Activated CD8-positive, alpha-beta T cell treated with anti-CD3 and anti-CD28 coated beads for 36 hours (primary cell): ENCODE results near the gene ZCCHC24. TPM values are rescaled to one million over a fixed set of nuclear protein-coding genes. Genes with fewer than 3 reads are reported as not detected.

Source experiments
- ATAC-seq: fragments of 200-7000 bp; cut with Tn5 transposase; one replicate; pipeline ENCODE4 v1.10.0; 2021; ENCODE audit warnings: mild to moderate bottlenecking, moderate library complexity
- CTCF ChIA-PET: fragments of 350-600 bp; sonication (Branson Sonifier 250); formaldehyde crosslinking; loops from one replicate; lab custom pipeline; 2021; ENCODE audit warnings: antibody characterized with exemption; lab: Charles Lee
- POLR2A ChIA-PET: fragments of 350-600 bp; sonication (Branson Sonifier 250); formaldehyde crosslinking; loops from one replicate; lab custom pipeline; 2021; ENCODE audit warnings: antibody characterized with exemption; lab: Charles Lee
- DNase-seq: peaks from one replicate; pipeline ENCODE4 v3.0.0-alpha.2; 2020
- H3K27ac Mint-ChIP-seq: one replicate; pipeline ENCODE4 v1.8.0; 2021; ENCODE audit warnings: mild to moderate bottlenecking, mixed read lengths
- H3K27me3 Mint-ChIP-seq: one replicate; pipeline ENCODE4 v1.8.0; 2021; ENCODE audit warnings: mixed read lengths
- H3K36me3 Mint-ChIP-seq: one replicate; pipeline ENCODE4 v1.8.0; 2021; ENCODE audit warnings: low read depth, mixed read lengths
- H3K4me1 Mint-ChIP-seq: one replicate; pipeline ENCODE4 v1.8.0; 2021; ENCODE audit warnings: low read depth, mixed read lengths
- H3K4me3 Mint-ChIP-seq: one replicate; pipeline ENCODE4 v1.8.0; 2021; ENCODE audit warnings: mild to moderate bottlenecking, moderate library complexity, mixed read lengths
- H3K9me3 Mint-ChIP-seq: one replicate; pipeline ENCODE4 v1.8.0; 2021; ENCODE audit warnings: mixed read lengths
- CTCF ChIP-seq: fragments of 200-600 bp; IDR thresholded peaks from one replicate; pipeline ENCODE4 v1.8.0; 2022; ENCODE audit warnings: antibody characterized with exemption, mild to moderate bottlenecking
- intact Hi-C: fragments of 100-400 bp; cut with micrococcal nuclease; formaldehyde crosslinking; loops from one replicate; pipeline ENCODE4 v1.10.0; 2022
- total RNA-seq, 2 experiments: library from RNA; stranded (reverse); gene quantifications; one replicate each; pipeline ENCODE4 v1.2.3, GENCODE V29; 2021

Gene ZCCHC24
- total RNA-seq, 2 experiments from 2014 or later: 1.0 to 1.7 TPM

- intact Hi-C loops: no loop called here
- H3K4me1 Mint-ChIP-seq: no peaks in the 10 kb centered on the region
- H3K27me3 Mint-ChIP-seq: no peaks in the 10 kb centered on the region
- TF ChIP-seq CTCF: no peak
- H3K9me3 Mint-ChIP-seq: no peaks in the 10 kb centered on the region
- ChIA-PET POLR2A (no interaction called here), CTCF (interaction anchor here (0.6 to 2.9 kb wide), 5 partner anchors 9 to 87 kb away, joined by 3 to 11 read pairs (median 5); no protein-coding TSS in a partner anchor)
- DNase-seq (no peak), ATAC-seq (no peak)
- no peak overlapping the region for H3K4me3 Mint-ChIP-seq
- H3K36me3 Mint-ChIP-seq: no peaks in the 10 kb centered on the region
- H3K27ac Mint-ChIP-seq: no peak overlapping the region
Measured at GRCh38 chr10:79398642-79399041, 46.8 kb downstream of the ZCCHC24 start.

- ATAC-seq (no peak), DNase-seq (no peak)
- Mint-ChIP-seq H3K9me3 (no peaks in the 10 kb centered on the region), H3K4me1 (no peaks in the 10 kb centered on the region), H3K4me3 (no peak overlapping the region), H3K36me3 (no peaks in the 10 kb centered on the region), H3K27me3 (no peaks in the 10 kb centered on the region), H3K27ac (no peak overlapping the region)
- ChIA-PET CTCF (interaction anchor here (1.0 to 3.4 kb wide), 3 partner anchors 16 to 23 kb away, joined by 4 to 21 read pairs (median 5); no protein-coding TSS in a partner anchor), POLR2A (no interaction called here)
- intact Hi-C loops: no loop called here
- no peak for TF ChIP-seq CTCF
Measured at GRCh38 chr10:79397575-79398303, 47.7 kb downstream of the ZCCHC24 start.

- TF ChIP-seq CTCF: no peak
- no peaks in the 10 kb centered on the region for H3K36me3 Mint-ChIP-seq
- DNase-seq (no peak), ATAC-seq (no peak)
- intact Hi-C loops: no loop called here
- no peaks in the 10 kb centered on the region for H3K4me1 Mint-ChIP-seq
- no peak overlapping the region for H3K27ac Mint-ChIP-seq
- H3K9me3 Mint-ChIP-seq: no peaks in the 10 kb centered on the region
- CTCF ChIA-PET: interaction anchor here (1.9 to 3.4 kb wide), 3 partner anchors 23 to 78 kb away, joined by 5 to 21 read pairs (median 10); no protein-coding TSS in a partner anchor
- H3K4me3 Mint-ChIP-seq: no peak overlapping the region
- POLR2A ChIA-PET: no interaction called here
- no peaks in the 10 kb centered on the region for H3K27me3 Mint-ChIP-seq
Measured at GRCh38 chr10:79397051-79397450, 48.4 kb downstream of the ZCCHC24 start.

- H3K4me3 Mint-ChIP-seq: no peak overlapping the region
- CTCF ChIA-PET: interaction anchor here (1.9 to 3.4 kb wide), 3 partner anchors 22 to 78 kb away, joined by 5 to 21 read pairs (median 10); no protein-coding TSS in a partner anchor
- no peak for ATAC-seq
Measured at GRCh38 chr10:79396520-79396919, 48.9 kb downstream of the ZCCHC24 start.

More at GRCh38 chr10:79396520-79396919, 48.9 kb downstream of the ZCCHC24 start:
- Mint-ChIP-seq H3K4me1 (no peaks in the 10 kb centered on the region), H3K36me3 (no peaks in the 10 kb centered on the region), H3K27me3 (no peaks in the 10 kb centered on the region), H3K27ac (no peak overlapping the region), H3K9me3 (no peaks in the 10 kb centered on the region)
- DNase-seq: no peak
- POLR2A ChIA-PET: no interaction called here
- intact Hi-C loops: no loop called here
- no peak for TF ChIP-seq CTCF
